WTC11 (cell line): ENCODE measurements around the gene DCLK2. TPM values are rescaled to one million over a fixed set of nuclear protein-coding genes. Genes with fewer than 3 reads are reported as not detected.

Experiments
- ATAC-seq: fragments of 200-7000 bp; cut with Tn5 transposase; 2 replicates; pipeline ENCODE4 v1.10.0; 2021; ENCODE audit warnings: mild to moderate bottlenecking, moderate library complexity
- CTCF ChIA-PET: fragments of 300-600 bp; sonication (Branson Sonifier 250); formaldehyde crosslinking; loops from one replicate; lab custom pipeline; 2021; ENCODE audit warnings: antibody characterized with exemption; lab: Charles Lee
- POLR2A ChIA-PET: fragments of 350-600 bp; sonication (Branson Sonifier 250); formaldehyde crosslinking; loops from one replicate; lab custom pipeline; 2021; ENCODE audit warnings: antibody characterized with exemption; lab: Charles Lee
- DNase-seq: peaks from one replicate; pipeline ENCODE4 v3.0.0; 2021; ENCODE audit warnings: low spot score
- H3K27ac Mint-ChIP-seq: 2 replicates; pipeline ENCODE4 v1.8.0; 2021; ENCODE audit warnings: mixed read lengths
- H3K27me3 Mint-ChIP-seq: 2 replicates; pipeline ENCODE4 v1.8.0; 2021; ENCODE audit warnings: low read depth, mild to moderate bottlenecking, moderate library complexity, mixed read lengths
- H3K36me3 Mint-ChIP-seq: 2 replicates; pipeline ENCODE4 v1.8.0; 2021; ENCODE audit warnings: mixed read lengths
- H3K4me1 Mint-ChIP-seq: 2 replicates; pipeline ENCODE4 v1.8.0; 2022; ENCODE audit warnings: mixed read lengths
- H3K4me3 Mint-ChIP-seq: 2 replicates; pipeline ENCODE4 v1.8.0; 2021; ENCODE audit warnings: mild to moderate bottlenecking, moderate library complexity, mixed read lengths
- H3K9me3 Mint-ChIP-seq: 2 replicates; pipeline ENCODE4 v1.8.0; 2021; ENCODE audit warnings: mixed read lengths
- AFF4 ChIP-seq: sonication (generic); formaldehyde crosslinking; IDR thresholded peaks from 2 replicates; pipeline ENCODE4 v1.8.1; 2023; ENCODE audit warnings: mild to moderate bottlenecking, missing genetic modification reagents, borderline replicate concordance
- ERG ChIP-seq: fragments of 250-450 bp; sonication (Bioruptor Pico); IDR thresholded peaks from 2 replicates; pipeline ENCODE4 v1.8.0; 2021; ENCODE audit warnings: mild to moderate bottlenecking
- GABPB1 ChIP-seq: sonication (generic); formaldehyde crosslinking; IDR thresholded peaks from 2 replicates; pipeline ENCODE4 v1.8.1; 2023; ENCODE audit warnings: mild to moderate bottlenecking, missing genetic modification reagents
- HMGA2 ChIP-seq: fragments of 250-450 bp; sonication (Bioruptor Pico); IDR thresholded peaks from 2 replicates; pipeline ENCODE4 v1.4.0; 2021; ENCODE audit warnings: mild to moderate bottlenecking, moderate library complexity
- JUN ChIP-seq: sonication (generic); formaldehyde crosslinking; IDR thresholded peaks from 2 replicates; pipeline ENCODE4 v1.8.0; 2023; ENCODE audit warnings: mild to moderate bottlenecking, missing genetic modification reagents
- NFE2L1 ChIP-seq: sonication (generic); formaldehyde crosslinking; IDR thresholded peaks from 2 replicates; pipeline ENCODE4 v1.8.1; 2023; ENCODE audit warnings: missing genetic modification reagents
- NR2C2 ChIP-seq: sonication (generic); formaldehyde crosslinking; IDR thresholded peaks from 2 replicates; pipeline ENCODE4 v1.8.0; 2022; ENCODE audit warnings: mild to moderate bottlenecking, missing genetic modification reagents
- NR3C1 ChIP-seq: sonication (generic); formaldehyde crosslinking; conservative IDR thresholded peaks from 2 replicates; pipeline ENCODE4 v1.8.1; 2023; ENCODE audit warnings: low read depth, mild to moderate bottlenecking, missing genetic modification reagents
- OVOL2 ChIP-seq: fragments of 250-450 bp; sonication (Bioruptor Pico); IDR thresholded peaks from 2 replicates; pipeline ENCODE4 v1.9.0; 2021; ENCODE audit warnings: mild to moderate bottlenecking, borderline replicate concordance
- RORB ChIP-seq: fragments of 250-450 bp; sonication (Bioruptor Pico); IDR thresholded peaks from 2 replicates; pipeline ENCODE4 v1.9.0; 2021; ENCODE audit warnings: mild to moderate bottlenecking
- SMAD3 ChIP-seq: sonication (generic); formaldehyde crosslinking; IDR thresholded peaks from 2 replicates; pipeline ENCODE4 v1.8.0; 2022; ENCODE audit warnings: missing genetic modification reagents, mild to moderate bottlenecking, borderline replicate concordance
- SMAD4 ChIP-seq: sonication (generic); formaldehyde crosslinking; IDR thresholded peaks from 2 replicates; pipeline ENCODE4 v1.8.0; 2022; ENCODE audit warnings: mild to moderate bottlenecking, missing genetic modification reagents
- SOX15 ChIP-seq: fragments of 250-450 bp; sonication (Bioruptor Pico); IDR thresholded peaks from 2 replicates; pipeline ENCODE4 v1.9.0; 2021; ENCODE audit warnings: mild to moderate bottlenecking
- TCF7 ChIP-seq: sonication (generic); formaldehyde crosslinking; IDR thresholded peaks from 2 replicates; pipeline ENCODE4 v1.8.0; 2022; ENCODE audit warnings: mild to moderate bottlenecking, low read depth, missing genetic modification reagents, moderate library complexity
- USF1 ChIP-seq: sonication (generic); formaldehyde crosslinking; IDR thresholded peaks from 2 replicates; pipeline ENCODE4 v1.8.0; 2022; ENCODE audit warnings: mild to moderate bottlenecking, missing genetic modification reagents
- ZBTB21 ChIP-seq: sonication (generic); formaldehyde crosslinking; IDR thresholded peaks from 2 replicates; pipeline ENCODE4 v1.8.1; 2023; ENCODE audit warnings: mild to moderate bottlenecking, missing genetic modification reagents, borderline replicate concordance
- ZNF121 ChIP-seq: sonication (generic); formaldehyde crosslinking; IDR thresholded peaks from 2 replicates; pipeline ENCODE4 v1.8.0; 2023; ENCODE audit warnings: missing genetic modification reagents
- ZNF219 ChIP-seq: sonication (generic); formaldehyde crosslinking; IDR thresholded peaks from 2 replicates; pipeline ENCODE4 v1.8.0; 2023; ENCODE audit warnings: missing genetic modification reagents, mild to moderate bottlenecking, borderline replicate concordance
- ZNF263 ChIP-seq: sonication (generic); formaldehyde crosslinking; IDR thresholded peaks from 2 replicates; pipeline ENCODE4 v1.8.1; 2022; ENCODE audit warnings: low read depth, mild to moderate bottlenecking, moderate library complexity, missing genetic modification reagents
- total RNA-seq: library from RNA; stranded (reverse); gene quantifications from 3 replicates; pipeline ENCODE4 v1.2.3, GENCODE V29; 2021
- TF ChIP-seq, protein P1 (sequence below): sonication (generic); formaldehyde crosslinking; IDR thresholded peaks from 2 replicates; pipeline ENCODE4 v1.8.1; 2023; ENCODE audit warnings: mild to moderate bottlenecking, missing genetic modification reagents, moderate library complexity
- TF ChIP-seq, protein P2 (sequence below): fragments of 250-450 bp; sonication (Bioruptor Pico); IDR thresholded peaks from 2 replicates; pipeline ENCODE4 v1.9.0; 2021; ENCODE audit warnings: mild to moderate bottlenecking
- TF ChIP-seq, protein P3 (sequence below): sonication (generic); formaldehyde crosslinking; IDR thresholded peaks from 2 replicates; pipeline ENCODE4 v1.8.1; 2023; ENCODE audit warnings: mild to moderate bottlenecking, missing genetic modification reagents

DCLK2 gene
- total RNA-seq, 1 experiment from 2014 or later = 0.17 TPM

DNA sequence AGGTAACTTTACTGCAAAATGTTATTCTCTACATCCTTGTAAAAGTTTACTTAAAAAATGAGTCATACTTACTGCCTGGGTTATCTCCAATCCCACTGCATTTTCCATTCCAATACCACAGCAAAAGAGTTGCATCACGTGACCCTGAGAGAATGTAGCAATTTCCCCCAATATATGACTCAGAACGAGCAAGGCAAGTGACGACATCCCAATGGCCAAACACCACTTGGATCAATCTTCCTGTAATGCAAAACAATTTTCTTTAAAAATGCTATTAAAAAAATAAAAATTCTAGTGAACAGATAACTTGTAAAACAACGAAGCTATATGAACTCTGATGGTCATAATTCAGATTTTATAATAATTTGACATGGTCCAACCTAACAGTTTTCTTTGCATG, 224.3 kb downstream of the DCLK2 start:
- POLR2A ChIA-PET = no interaction called here
- CTCF ChIA-PET = no interaction called here
- Mint-ChIP-seq H3K27ac (no peak overlapping the region), H3K27me3 (no peaks in the 10 kb centered on the region), H3K4me3 (no peak overlapping the region), H3K4me1 (peaks cover 6% of the 10 kb centered on the region), H3K9me3 (no peaks in the 10 kb centered on the region), H3K36me3 (no peaks in the 10 kb centered on the region)
- TF ChIP-seq SMAD3 (CRISPR knock-in tag) (no peak), NFE2L1 (CRISPR knock-in tag) (no peak), GABPB1 (peak; percentile 84), AFF4 (CRISPR knock-in tag) (no peak), NR2C2 (CRISPR knock-in tag) (no peak)
- DNase-seq (no peak), ATAC-seq (no peak)

- CTCF ChIA-PET = no interaction called here
- no peak for ATAC-seq
- POLR2A ChIA-PET = no interaction called here
- Mint-ChIP-seq H3K4me3 (no peak overlapping the region), H3K27ac (no peak overlapping the region), H3K36me3 (no peaks in the 10 kb centered on the region), H3K4me1 (peaks cover 6% of the 10 kb centered on the region), H3K27me3 (no peaks in the 10 kb centered on the region), H3K9me3 (no peaks in the 10 kb centered on the region)
- DNase-seq = no peak
- TF ChIP-seq RORB (no peak), TCF7 (CRISPR knock-in tag) (no peak), SOX15 (CRISPR knock-in tag) (no peak), USF1 (no peak), HMGA2 (CRISPR knock-in tag) (no peak), OVOL2 (no peak), ZNF263 (CRISPR knock-in tag) (no peak), ZNF121 (CRISPR knock-in tag) (no peak), SMAD4 (CRISPR knock-in tag) (no peak), ERG (CRISPR knock-in tag) (no peak), ZBTB21 (no peak), JUN (CRISPR knock-in tag) (no peak), NR3C1 (CRISPR knock-in tag) (no peak), ZNF219 (CRISPR knock-in tag) (no peak), NFE2L1 (CRISPR knock-in tag) (no peak)
- TF ChIP-seq, protein P1, sequence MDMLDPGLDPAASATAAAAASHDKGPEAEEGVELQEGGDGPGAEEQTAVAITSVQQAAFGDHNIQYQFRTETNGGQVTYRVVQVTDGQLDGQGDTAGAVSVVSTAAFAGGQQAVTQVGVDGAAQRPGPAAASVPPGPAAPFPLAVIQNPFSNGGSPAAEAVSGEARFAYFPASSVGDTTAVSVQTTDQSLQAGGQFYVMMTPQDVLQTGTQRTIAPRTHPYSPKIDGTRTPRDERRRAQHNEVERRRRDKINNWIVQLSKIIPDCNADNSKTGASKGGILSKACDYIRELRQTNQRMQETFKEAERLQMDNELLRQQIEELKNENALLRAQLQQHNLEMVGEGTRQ (CRISPR knock-in tag) = no peak
- TF ChIP-seq, protein P2, sequence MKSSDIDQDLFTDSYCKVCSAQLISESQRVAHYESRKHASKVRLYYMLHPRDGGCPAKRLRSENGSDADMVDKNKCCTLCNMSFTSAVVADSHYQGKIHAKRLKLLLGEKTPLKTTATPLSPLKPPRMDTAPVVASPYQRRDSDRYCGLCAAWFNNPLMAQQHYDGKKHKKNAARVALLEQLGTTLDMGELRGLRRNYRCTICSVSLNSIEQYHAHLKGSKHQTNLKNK (CRISPR knock-in tag) = no peak
- TF ChIP-seq, protein P3, sequence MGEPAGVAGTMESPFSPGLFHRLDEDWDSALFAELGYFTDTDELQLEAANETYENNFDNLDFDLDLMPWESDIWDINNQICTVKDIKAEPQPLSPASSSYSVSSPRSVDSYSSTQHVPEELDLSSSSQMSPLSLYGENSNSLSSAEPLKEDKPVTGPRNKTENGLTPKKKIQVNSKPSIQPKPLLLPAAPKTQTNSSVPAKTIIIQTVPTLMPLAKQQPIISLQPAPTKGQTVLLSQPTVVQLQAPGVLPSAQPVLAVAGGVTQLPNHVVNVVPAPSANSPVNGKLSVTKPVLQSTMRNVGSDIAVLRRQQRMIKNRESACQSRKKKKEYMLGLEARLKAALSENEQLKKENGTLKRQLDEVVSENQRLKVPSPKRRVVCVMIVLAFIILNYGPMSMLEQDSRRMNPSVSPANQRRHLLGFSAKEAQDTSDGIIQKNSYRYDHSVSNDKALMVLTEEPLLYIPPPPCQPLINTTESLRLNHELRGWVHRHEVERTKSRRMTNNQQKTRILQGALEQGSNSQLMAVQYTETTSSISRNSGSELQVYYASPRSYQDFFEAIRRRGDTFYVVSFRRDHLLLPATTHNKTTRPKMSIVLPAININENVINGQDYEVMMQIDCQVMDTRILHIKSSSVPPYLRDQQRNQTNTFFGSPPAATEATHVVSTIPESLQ (CRISPR knock-in tag) = no peak
Measured at GRCh38 chr4:150305995-150306394, 227.8 kb downstream of the DCLK2 start.
